Measurements from ENCODE around the gene SNX21.

DNA sequence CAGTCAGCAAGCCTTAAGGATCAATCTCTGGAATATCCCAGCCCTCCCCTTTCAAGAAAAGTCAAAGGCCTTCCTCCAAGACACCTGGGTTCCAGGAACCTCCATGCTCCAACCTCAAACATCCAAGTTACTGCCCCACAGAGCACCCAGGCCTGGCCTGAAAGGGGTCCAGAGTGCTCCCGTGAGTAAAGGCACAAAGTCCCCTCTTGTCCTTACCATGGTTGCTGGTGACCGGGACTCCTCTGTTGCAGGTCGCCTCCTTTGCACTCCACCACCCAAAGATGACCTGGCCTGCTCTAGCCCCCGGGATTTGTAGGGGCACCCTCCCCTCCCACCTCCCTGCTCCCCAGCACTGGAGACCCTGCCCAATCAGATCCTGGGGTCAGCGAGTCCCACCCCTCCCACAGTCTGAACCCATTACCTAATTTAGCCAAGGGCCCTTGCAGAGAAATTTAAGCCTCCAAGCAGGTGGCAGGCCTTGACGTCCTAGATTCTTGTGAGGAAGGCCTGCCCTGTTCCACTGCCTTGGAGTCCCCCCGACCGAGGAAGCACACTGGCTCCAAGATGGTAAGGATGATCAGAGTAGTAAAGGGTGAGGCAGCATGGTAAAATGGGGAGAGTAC lies 6.5 kb upstream of the SNX21 start, which contains the start of gene TNNC2:
- TF ChIP-seq CTCF (conservative IDR thresholded peaks at IDR 0.05), result no peak
- TF ChIP-seq EZH2 (IDR thresholded peaks at IDR 0.05; ENCODE audit: low read depth), result no peak

Data from PC-9 (cell line).